HepG2 (cell line): Measurements from ENCODE around the gene IDH3A. TPM values are rescaled to one million over a fixed set of nuclear protein-coding genes. Genes with fewer than 3 reads are reported as not detected.

ENCODE experiments used
- ATAC-seq: fragments of 200-7000 bp; cut with Tn5 transposase; 3 replicates; pipeline ENCODE4 v1.9.1; 2020; ENCODE audit warnings: mild to moderate bottlenecking, moderate library complexity
- BruUV-seq: library from RNA; stranded (reverse); fragments of 400-500 nt; replicated peaks from 2 replicates; lab custom pipeline; 2021; lab: Mats Ljungman, UMichigan
- CTCF ChIA-PET: fragments of 300-600 bp; formaldehyde crosslinking; extraction: SDS; loops from one replicate; lab custom pipeline; 2021; ENCODE audit warnings: low total read pairs, inconsistent platforms, low intra/inter-chr PET ratio; lab: Yijun Ruan, JAX
- POLR2A ChIA-PET: fragments of 350-600 bp; sonication (Branson Sonifier 250); formaldehyde crosslinking; loops from one replicate; lab custom pipeline; 2020; ENCODE audit warnings: antibody characterized with exemption, inconsistent platforms; lab: Yijun Ruan, JAX
- DNase-seq: peaks from one replicate; pipeline ENCODE4 v3.0.0-alpha.2; 2015; ENCODE audit warnings: low spot score
- FAIRE-seq: peaks from 3 replicates; lab custom pipeline; 2011; peaks lifted over from hg19 to GRCh38; lab: Jason Lieb, UNC
- H2AFZ ChIP-seq: one replicate; pipeline ENCODE4 v1.6.1; 2011; ENCODE audit warnings: low read length, inconsistent platforms
- H3K27ac ChIP-seq: fragments of 300-600 bp; 3 replicates; pipeline ENCODE4 v1.8.0; 2011; ENCODE audit warnings: mixed run types, mild to moderate bottlenecking, mixed read lengths, low read length, inconsistent platforms; ENCODE audit not compliant: insufficient read depth; ENCODE audit errors: extremely low read length
- H3K27me3 ChIP-seq, 2 experiments: fragments of 200-600 bp in 1 of 2; 2 replicates in 1 of 2; 3 replicates in 1 of 2; pipeline versions ENCODE4 v1.6.0 to v1.8.0; 2011; ENCODE audit warnings: low read length in 2 of 2, mild to moderate bottlenecking in 2 of 2, moderate library complexity in 2 of 2, inconsistent platforms in 1 of 2; ENCODE audit not compliant: insufficient read depth in 2 of 2, control insufficient read depth in 1 of 2
- H3K36me3 ChIP-seq, 2 experiments: fragments of 200-600 bp in 1 of 2; replicated peaks in 1 of 2; 2 replicates in 1 of 2; 3 replicates in 1 of 2; pipeline versions ENCODE4 v1.5.1 to v1.8.0; 2011; ENCODE audit warnings: low read length in 2 of 2, inconsistent platforms in 1 of 2; ENCODE audit not compliant: insufficient read depth in 2 of 2, control insufficient read depth in 1 of 2
- H3K4me1 ChIP-seq: 2 replicates; pipeline ENCODE4 v1.5.1; 2012; ENCODE audit warnings: low read length, inconsistent platforms; ENCODE audit not compliant: insufficient read depth
- H3K4me2 ChIP-seq: 2 replicates; pipeline ENCODE4 v1.6.0; 2011; ENCODE audit warnings: low read depth, low read length, inconsistent platforms
- H3K4me3 ChIP-seq, 3 experiments: fragments of 200-600 bp in 1 of 3; sonication (generic), shearing (Covaris generic) in 1 of 3; replicated peaks in 1 of 3; 2 replicates each; pipeline ENCODE4 v1.5.1; 2011 to 2016; ENCODE audit warnings: low read length in 3 of 3, inconsistent platforms in 2 of 3, low read depth in 2 of 3, mild to moderate bottlenecking in 2 of 3, control low read depth in 1 of 3, mixed read lengths in 1 of 3; ENCODE audit not compliant: insufficient read depth in 1 of 3
- H3K79me2 ChIP-seq: one replicate; pipeline ENCODE4 v1.6.1; 2011; ENCODE audit warnings: low read length, inconsistent platforms; ENCODE audit not compliant: insufficient read depth
- H3K9ac ChIP-seq: 2 replicates; pipeline ENCODE4 v1.6.0; 2011; ENCODE audit warnings: mild to moderate bottlenecking, low read depth, low read length, inconsistent platforms; ENCODE audit not compliant: insufficient read depth
- H3K9me3 ChIP-seq: 2 replicates; pipeline ENCODE4 v1.5.1; 2012; ENCODE audit warnings: mild to moderate bottlenecking, low read length
- H4K20me1 ChIP-seq: 2 replicates; pipeline ENCODE4 v1.6.0; 2011; ENCODE audit warnings: inconsistent platforms, mild to moderate bottlenecking, low read length, moderate library complexity; ENCODE audit not compliant: insufficient read depth
- AFF4 ChIP-seq: sonication (generic); formaldehyde crosslinking; IDR thresholded peaks from 2 replicates; pipeline ENCODE4 v1.4.0; 2020; ENCODE audit warnings: missing genetic modification reagents
- FLYWCH1 ChIP-seq: sonication (generic); formaldehyde crosslinking; IDR thresholded peaks from 2 replicates; pipeline ENCODE4 v1.8.1; 2023; ENCODE audit warnings: mild to moderate bottlenecking, missing genetic modification reagents
- FOXP4 ChIP-seq: sonication (generic); formaldehyde crosslinking; IDR thresholded peaks from 2 replicates; pipeline ENCODE4 v1.4.0; 2020; ENCODE audit warnings: missing genetic modification reagents
- PHF20 ChIP-seq: sonication (generic); formaldehyde crosslinking; IDR thresholded peaks from 2 replicates; pipeline ENCODE4 v1.5.0; 2020; ENCODE audit warnings: mild to moderate bottlenecking, missing genetic modification reagents
- PLRG1 ChIP-seq: fragments of 450-650 bp; conservative IDR thresholded peaks from 2 replicates; pipeline ENCODE4 v1.6.1; 2016
- ZIK1 ChIP-seq: sonication (generic); formaldehyde crosslinking; IDR thresholded peaks from 2 replicates; pipeline ENCODE4 v1.5.0; 2020; ENCODE audit warnings: mild to moderate bottlenecking, low read depth, missing genetic modification reagents, borderline replicate concordance
- ZNF276 ChIP-seq: sonication (generic); formaldehyde crosslinking; IDR thresholded peaks from 2 replicates; pipeline ENCODE4 v1.4.0; 2020; ENCODE audit warnings: mild to moderate bottlenecking, low read depth, missing genetic modification reagents
- ZNF33B ChIP-seq: sonication (generic); formaldehyde crosslinking; IDR thresholded peaks from 2 replicates; pipeline ENCODE4 v1.5.1; 2020; ENCODE audit warnings: mild to moderate bottlenecking, missing genetic modification reagents
- ZNF549 ChIP-seq: sonication (generic); formaldehyde crosslinking; IDR thresholded peaks from 2 replicates; pipeline ENCODE4 v1.5.0; 2020; ENCODE audit warnings: missing genetic modification reagents
- ZNF724P ChIP-seq: sonication (generic); formaldehyde crosslinking; IDR thresholded peaks from 2 replicates; pipeline ENCODE4 v1.8.0; 2022; ENCODE audit warnings: missing genetic modification reagents, borderline replicate concordance
- ZNF850 ChIP-seq: sonication (generic); formaldehyde crosslinking; conservative IDR thresholded peaks from 2 replicates; pipeline ENCODE4 v1.9.0; 2021; ENCODE audit warnings: mild to moderate bottlenecking, missing genetic modification reagents
- WGBS: methylation state at CpG from one replicate; pipeline ENCODE4 v1.1.6; 2017; ENCODE audit warnings: low lambda C conversion rate; 5-methylcytosine and 5-hydroxymethylcytosine counted together
- in situ Hi-C: cut with HindIII; loops from 2 replicates; pipeline ENCODE4 v1.10.0; 2017; ENCODE audit warnings: low pct_unique_long_range_greater_than_20kb; ENCODE audit not compliant: extremely low pct_ligation_motif_present
- intact Hi-C: fragments of 100-400 bp; cut with micrococcal nuclease; formaldehyde crosslinking; loops from one replicate; pipeline ENCODE4 v1.10.0; 2022; ENCODE audit not compliant: unreplicated experiment
- polyA plus RNA-seq, 8 experiments: library from polyadenylated mRNA; depleted of rRNA in 3 of 8; stranded (reverse) in 7 of 8; unstranded in 1 of 8; fragments of >200 nt; fragmentation: Illumina TruSeq in 4 of 8; extraction: Trizol in 4 of 8; gene quantifications; 2 replicates each; pipeline versions ENCODE4 v1.2.1 to v1.2.3, GENCODE V29; 2011 to 2016; ENCODE audit warnings: low read depth in 4 of 8, missing spikeins in 1 of 8, mixed read lengths in 1 of 8; ENCODE audit not compliant: insufficient read depth in 1 of 8
- total RNA-seq, 5 experiments: library from RNA; depleted of rRNA; stranded (reverse); fragments of >200 nt; fragmentation: Illumina TruSeq; extraction: Trizol; gene quantifications; 2 replicates each; pipeline ENCODE4 v1.2.3, GENCODE V29; 2016; ENCODE audit warnings: low read depth in 1 of 5

IDH3A gene
- total and polyA plus RNA-seq, 2 of the 13 experiments (the other 11 are each of a cell fraction or from before 2014, with no cell fraction given) = 40.7 to 50.7 TPM

- H2AFZ ChIP-seq = no peak overlapping the region
- intact Hi-C loops (no loop called here), in situ Hi-C loops (loop anchor here (5.0 kb wide), 2 partner anchors 86 to 131 kb away; no protein-coding TSS in a partner anchor)
- whole genome bisulfite sequencing = 11% methylated on average over 7 of the region's 10 CpGs
- ChIA-PET CTCF (interaction anchor here (3.7 kb wide), 1 partner anchor 85 kb away, joined by 43 read pairs; no protein-coding TSS in a partner anchor), POLR2A (no interaction called here)
- H3K27me3 ChIP-seq = no peaks in the 10 kb centered on the region
- ATAC-seq = no peak
- no peak overlapping the region for H3K4me3 ChIP-seq
- no peak overlapping the region for H3K9ac ChIP-seq
- H3K9me3 ChIP-seq = no peaks in the 10 kb centered on the region
- no peaks in the 10 kb centered on the region for H4K20me1 ChIP-seq
- H3K27ac ChIP-seq = no peak overlapping the region
- BruUV-seq = no TSS peak
- no peak overlapping the region for H3K4me2 ChIP-seq
- no peaks in the 10 kb centered on the region for H3K79me2 ChIP-seq
- no peak for FAIRE-seq
- DNase-seq = no peak
- H3K4me1 ChIP-seq = peaks cover 6% of the 10 kb centered on the region
- no peaks in the 10 kb centered on the region for H3K36me3 ChIP-seq
- TF ChIP-seq PHF20 (CRISPR knock-in tag) (no peak), FLYWCH1 (no peak), FOXP4 (CRISPR knock-in tag) (no peak), AFF4 (CRISPR knock-in tag) (no peak), ZIK1 (CRISPR knock-in tag) (no peak), ZNF33B (CRISPR knock-in tag) (no peak), ZNF850 (CRISPR knock-in tag) (no peak), ZNF724P (CRISPR knock-in tag) (no peak), ZNF276 (CRISPR knock-in tag) (no peak), ZNF549 (CRISPR knock-in tag) (no peak), PLRG1 (no peak)
Measured at GRCh38 chr15:78110916-78111475, 38.2 kb upstream of the IDH3A start.
